ENCODE measurements around the gene SPPL2B. TPM values are rescaled to one million over a fixed set of nuclear protein-coding genes. Genes with fewer than 3 reads are reported as not detected.
"Not testable (repeated sequence)": the region's sequence is repeated elsewhere in the genome, so short reads cannot be mapped to it uniquely, and the experiment has no call there.

The SPPL2B gene, protein sequence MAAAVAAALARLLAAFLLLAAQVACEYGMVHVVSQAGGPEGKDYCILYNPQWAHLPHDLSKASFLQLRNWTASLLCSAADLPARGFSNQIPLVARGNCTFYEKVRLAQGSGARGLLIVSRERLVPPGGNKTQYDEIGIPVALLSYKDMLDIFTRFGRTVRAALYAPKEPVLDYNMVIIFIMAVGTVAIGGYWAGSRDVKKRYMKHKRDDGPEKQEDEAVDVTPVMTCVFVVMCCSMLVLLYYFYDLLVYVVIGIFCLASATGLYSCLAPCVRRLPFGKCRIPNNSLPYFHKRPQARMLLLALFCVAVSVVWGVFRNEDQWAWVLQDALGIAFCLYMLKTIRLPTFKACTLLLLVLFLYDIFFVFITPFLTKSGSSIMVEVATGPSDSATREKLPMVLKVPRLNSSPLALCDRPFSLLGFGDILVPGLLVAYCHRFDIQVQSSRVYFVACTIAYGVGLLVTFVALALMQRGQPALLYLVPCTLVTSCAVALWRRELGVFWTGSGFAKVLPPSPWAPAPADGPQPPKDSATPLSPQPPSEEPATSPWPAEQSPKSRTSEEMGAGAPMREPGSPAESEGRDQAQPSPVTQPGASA
- 25.5 and 39.9 TPM in 2 replicates for total RNA-seq

DNA sequence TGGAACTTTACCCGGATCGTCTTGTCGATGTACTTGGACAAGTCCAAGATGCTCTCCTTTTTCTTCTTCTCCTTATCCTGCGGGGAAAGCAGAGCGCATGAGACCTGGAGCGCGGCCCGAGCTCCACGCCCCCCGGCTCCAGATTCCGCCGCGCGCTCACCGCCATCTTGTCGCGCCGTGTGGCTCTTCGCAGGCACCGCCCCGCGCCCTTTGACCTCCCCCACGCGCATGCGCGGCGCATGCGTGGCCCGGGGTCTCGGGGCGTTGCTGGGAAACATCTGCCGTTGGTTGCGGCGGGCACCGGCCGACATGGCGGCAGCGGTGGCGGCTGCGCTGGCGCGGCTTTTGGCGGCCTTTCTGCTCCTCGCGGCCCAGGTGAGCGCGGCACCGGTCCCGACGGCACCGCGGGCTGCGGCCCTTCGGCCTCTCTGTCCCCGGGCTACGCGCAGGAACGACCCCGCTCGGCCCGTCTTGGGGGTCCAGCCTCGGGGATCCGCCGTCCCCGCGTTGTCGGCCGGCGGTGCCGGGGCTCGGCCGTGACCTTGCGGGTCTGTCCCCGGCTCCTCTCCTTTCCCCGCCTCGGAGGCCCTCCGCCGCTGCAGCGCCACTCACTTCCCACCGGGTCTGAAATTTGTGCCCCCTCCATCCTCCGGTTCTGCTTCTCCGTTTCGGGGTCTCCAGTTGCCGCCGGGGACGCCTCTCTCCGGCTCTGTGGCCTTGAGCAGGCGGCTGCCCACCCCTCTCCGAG lies at the start of gene SPPL2B, which contains the start of gene LSM7:
SPPL2B (plus strand) TSS at position 284 of the 748 bp plus-strand sequence; CDS start at position 310, 26 bp downstream.
LSM7 (minus strand) TSS at position 186 of the 748 bp plus-strand sequence; CDS start at position 166, 20 bp downstream.
- peak; percentile 88 for DNase-seq (ENCODE audit: low read depth)
- H3K4me3 ChIP-seq (ENCODE audit: low read depth, low read length): peak within 1 kb of the TSS; percentile 93
- TF ChIP-seq, protein P1, sequence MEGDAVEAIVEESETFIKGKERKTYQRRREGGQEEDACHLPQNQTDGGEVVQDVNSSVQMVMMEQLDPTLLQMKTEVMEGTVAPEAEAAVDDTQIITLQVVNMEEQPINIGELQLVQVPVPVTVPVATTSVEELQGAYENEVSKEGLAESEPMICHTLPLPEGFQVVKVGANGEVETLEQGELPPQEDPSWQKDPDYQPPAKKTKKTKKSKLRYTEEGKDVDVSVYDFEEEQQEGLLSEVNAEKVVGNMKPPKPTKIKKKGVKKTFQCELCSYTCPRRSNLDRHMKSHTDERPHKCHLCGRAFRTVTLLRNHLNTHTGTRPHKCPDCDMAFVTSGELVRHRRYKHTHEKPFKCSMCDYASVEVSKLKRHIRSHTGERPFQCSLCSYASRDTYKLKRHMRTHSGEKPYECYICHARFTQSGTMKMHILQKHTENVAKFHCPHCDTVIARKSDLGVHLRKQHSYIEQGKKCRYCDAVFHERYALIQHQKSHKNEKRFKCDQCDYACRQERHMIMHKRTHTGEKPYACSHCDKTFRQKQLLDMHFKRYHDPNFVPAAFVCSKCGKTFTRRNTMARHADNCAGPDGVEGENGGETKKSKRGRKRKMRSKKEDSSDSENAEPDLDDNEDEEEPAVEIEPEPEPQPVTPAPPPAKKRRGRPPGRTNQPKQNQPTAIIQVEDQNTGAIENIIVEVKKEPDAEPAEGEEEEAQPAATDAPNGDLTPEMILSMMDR (IDR thresholded peaks at IDR 0.05; ENCODE audit: insufficient read depth, low read depth, low read length): no peak

DNA sequence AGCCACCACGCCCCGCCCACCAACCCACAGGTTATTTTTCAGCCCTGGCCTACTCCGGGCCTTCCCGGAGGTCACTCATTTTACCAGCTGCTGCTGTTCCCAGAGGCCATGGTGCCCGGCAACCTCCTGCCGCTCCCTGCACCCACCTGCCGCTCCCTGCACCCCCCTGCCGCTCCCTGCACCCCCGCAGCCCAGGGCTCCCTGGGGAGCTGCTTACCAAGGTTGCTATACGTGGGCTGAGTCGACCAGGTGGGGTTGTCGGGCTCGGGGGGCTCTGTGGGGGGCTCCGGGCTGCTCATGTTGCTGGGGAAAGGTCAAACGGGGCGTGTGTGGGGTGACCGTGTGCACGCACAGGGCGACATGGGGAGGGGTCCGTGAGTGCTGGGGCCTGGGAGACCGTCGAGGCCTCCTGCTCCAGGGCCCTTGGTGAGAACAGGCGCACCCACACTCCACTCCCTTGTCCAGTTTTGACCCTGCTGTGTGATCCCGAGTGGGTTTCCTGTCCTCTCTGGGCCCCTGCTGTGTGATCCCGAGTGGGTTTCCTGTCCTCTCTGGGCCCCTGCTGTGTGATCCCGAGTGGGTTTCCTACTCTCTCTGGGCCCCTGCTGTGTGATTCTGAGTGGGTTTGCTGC lies 47.7 kb upstream of the SPPL2B start:
- DNase-seq (ENCODE audit: low read depth): no peak
- no peak overlapping the region for H3K4me3 ChIP-seq (ENCODE audit: low read depth, low read length)

DNA sequence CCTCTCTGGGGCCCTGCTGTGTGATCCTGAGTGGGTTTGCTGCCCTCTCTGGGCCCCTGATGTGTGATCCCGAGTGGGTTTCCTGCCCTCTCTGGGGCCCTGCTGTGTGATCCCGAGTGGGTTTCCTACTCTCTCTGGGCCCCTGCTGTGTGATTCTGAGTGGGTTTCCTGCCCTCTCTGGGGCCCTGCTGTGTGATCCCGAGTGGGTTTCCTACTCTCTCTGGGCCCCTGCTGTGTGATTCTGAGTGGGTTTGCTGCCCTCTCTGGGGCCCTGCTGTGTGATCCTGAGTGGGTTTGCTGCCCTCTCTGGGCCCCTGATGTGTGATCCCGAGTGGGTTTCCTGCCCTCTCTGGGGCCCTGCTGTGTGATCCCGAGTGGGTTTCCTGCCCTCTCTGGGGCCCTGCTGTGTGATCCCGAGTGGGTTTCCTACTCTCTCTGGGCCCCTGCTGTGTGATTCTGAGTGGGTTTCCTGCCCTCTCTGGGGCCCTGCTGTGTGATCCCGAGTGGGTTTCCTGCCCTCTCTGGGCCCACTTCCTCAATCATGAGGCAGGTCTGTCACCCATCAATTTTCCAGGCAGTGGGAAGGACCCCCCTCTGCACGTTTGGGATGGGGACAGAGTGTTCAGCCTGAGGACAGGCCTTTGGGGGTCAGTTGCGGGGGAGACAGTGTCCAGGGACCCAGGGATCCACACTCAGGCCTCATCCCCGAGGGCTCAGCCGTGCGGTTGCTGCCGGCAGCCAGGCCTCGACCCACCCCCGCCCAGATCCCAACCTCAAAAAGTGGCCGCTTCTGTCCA lies 47.0 kb upstream of the SPPL2B start:
- peak overlapping the region; percentile 44 for H3K4me3 ChIP-seq (ENCODE audit: low read depth, low read length)
- not testable (repeated sequence) for DNase-seq (ENCODE audit: low read depth)

More for the DNA sequence above, 47.7 kb upstream of the SPPL2B start:
- TF ChIP-seq, protein P1 (IDR thresholded peaks at IDR 0.05; ENCODE audit: insufficient read depth, low read depth, low read length): no peak

DNA sequence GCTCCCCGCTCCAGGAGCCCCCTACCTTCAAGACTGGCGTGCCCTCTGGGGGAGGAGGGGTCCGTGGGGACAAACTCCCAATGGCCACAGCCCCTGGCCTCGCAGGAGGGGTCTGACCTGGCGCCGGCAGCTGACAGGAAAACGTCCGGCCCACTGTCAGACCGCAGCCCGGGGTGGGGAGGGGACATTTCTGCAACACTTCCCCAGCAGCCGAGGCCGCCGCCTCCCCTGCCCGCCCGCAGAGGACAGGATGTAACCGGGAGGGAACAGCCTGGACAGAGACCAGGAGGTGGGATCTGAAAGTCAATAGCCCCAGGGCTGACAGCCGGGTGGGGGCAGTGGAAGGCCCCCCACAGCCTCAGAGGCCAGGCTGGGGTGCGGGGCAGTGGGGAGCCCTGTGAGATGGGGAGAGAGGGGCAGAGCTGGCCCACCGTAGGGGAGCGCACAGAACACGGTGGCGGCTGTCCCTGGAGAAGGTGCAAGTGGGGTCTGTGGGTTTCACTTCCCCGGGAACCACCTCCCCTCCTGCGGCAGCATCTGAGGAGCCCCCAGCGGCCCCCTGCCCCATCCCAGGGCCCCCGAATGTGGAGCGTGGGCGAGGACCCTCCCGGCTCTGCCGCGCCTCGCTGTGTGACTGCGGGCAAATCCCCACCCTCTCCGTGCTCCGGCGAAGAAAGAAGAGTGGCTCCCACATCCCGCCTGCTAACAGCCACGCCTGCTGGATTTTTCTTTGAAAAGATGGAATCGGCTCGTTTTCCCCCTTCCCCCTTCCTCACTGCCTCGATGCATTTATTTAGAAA lies 46.2 kb upstream of the SPPL2B start, which contains the start of gene PEAK3:
PEAK3 (minus strand) TSS at position 114 of the 800 bp plus-strand sequence. CDS start 1,244 bp downstream, outside the sequence.
- peak; percentile 67 for DNase-seq (ENCODE audit: low read depth)
- H3K4me3 ChIP-seq (ENCODE audit: low read depth, low read length): peak within 1 kb of the TSS; percentile 44
- TF ChIP-seq, protein P1 (IDR thresholded peaks at IDR 0.05; ENCODE audit: insufficient read depth, low read depth, low read length): no peak

DNA sequence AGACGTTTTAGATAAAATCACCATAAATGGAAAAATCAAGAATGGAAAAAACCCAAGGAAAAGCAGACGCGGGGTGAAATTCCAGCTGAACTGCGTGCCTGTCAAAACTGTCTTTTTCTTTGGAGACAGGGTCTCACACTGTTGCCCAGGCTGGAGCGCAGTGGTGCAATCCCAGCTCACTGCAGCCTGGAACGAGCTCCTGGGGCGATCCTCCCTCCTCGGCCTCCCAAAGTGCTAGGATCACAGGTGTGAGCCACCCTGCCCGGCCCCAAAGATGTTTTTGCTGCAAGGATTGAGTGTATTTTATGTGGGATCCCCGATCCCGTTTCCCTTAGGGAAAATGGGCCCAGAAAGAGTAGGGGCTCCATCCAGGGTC lies 45.6 kb upstream of the SPPL2B start:
- DNase-seq (ENCODE audit: low read depth): no peak
- H3K4me3 ChIP-seq (ENCODE audit: low read depth, low read length): no peak overlapping the region

More for the DNA sequence above, 45.6 kb upstream of the SPPL2B start:
- TF ChIP-seq, protein P1 (IDR thresholded peaks at IDR 0.05; ENCODE audit: insufficient read depth, low read depth, low read length): no peak

Measured in fibroblast of villous mesenchyme (primary cell).